BLaER1 (cell line): ENCODE measurements around the gene PPP2R2C.
A peak's percentile ranks its signal among the peaks of the same experiment; 100 is the strongest.

Experiments
- H3K27ac ChIP-seq: shearing (Covaris generic); formaldehyde crosslinking; 2 replicates; pipeline ENCODE4 v1.8.1; 2022
- H3K27me3 ChIP-seq: shearing (Covaris generic); formaldehyde crosslinking; 2 replicates; pipeline ENCODE4 v1.8.1; 2022
- H3K36me3 ChIP-seq: shearing (Covaris generic); formaldehyde crosslinking; 2 replicates; pipeline ENCODE4 v1.8.1; 2022
- H3K4me1 ChIP-seq: shearing (Covaris generic); formaldehyde crosslinking; 2 replicates; pipeline ENCODE4 v1.8.1; 2022
- H3K4me2 ChIP-seq: shearing (Covaris generic); formaldehyde crosslinking; 2 replicates; pipeline ENCODE4 v1.8.1; 2022
- H3K4me3 ChIP-seq: shearing (Covaris generic); formaldehyde crosslinking; 2 replicates; pipeline ENCODE4 v1.8.1; 2022
- H3K9ac ChIP-seq: shearing (Covaris generic); formaldehyde crosslinking; 2 replicates; pipeline ENCODE4 v1.8.1; 2022
- H3K9me3 ChIP-seq: shearing (Covaris generic); formaldehyde crosslinking; 2 replicates; pipeline ENCODE4 v1.8.1; 2022
- H4K20me1 ChIP-seq: shearing (Covaris generic); formaldehyde crosslinking; 2 replicates; pipeline ENCODE4 v1.8.1; 2022
- Cebpa-rat ChIP-seq: shearing (Covaris generic); IDR thresholded peaks from 2 replicates; pipeline ENCODE4 v1.8.1; 2022

Gene PPP2R2C

DNA sequence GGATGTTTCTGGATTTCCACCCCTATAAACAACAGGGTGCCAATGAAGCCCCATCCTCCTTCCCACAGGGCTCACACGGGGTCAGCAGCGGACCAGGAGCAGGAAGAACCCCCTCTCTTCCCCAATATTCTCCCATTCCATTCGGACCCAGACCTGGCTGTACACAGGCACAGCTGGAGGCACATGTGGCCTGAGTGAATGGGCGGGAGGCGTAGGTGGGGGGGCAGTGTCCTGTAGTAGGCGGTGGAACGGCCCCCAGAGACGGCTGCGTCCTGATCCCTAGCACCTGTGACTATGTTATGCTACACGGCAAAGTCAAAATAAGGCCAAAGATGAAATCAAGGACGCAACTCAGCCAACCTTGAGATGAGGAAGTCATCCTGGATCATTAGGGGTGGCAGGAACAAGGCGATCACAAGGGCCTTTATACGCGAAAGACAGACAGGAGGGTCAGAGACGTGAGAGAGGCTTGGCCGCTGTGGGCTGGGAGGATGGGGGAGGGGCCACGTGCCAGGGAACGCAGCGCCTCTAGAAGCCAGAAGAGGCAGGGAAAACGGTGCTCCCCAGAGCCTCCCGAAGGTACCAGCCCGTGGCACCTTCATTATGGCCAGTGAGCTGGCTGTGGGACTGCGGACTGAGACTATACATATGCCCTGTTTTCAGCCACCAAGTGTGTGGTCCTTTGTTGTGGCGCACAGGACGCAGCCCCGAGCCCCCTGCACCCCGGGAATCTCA lies 127.2 kb downstream of the PPP2R2C start:
- H3K4me3 ChIP-seq, result no peak overlapping the region
- H3K9ac ChIP-seq, result no peak overlapping the region
- no peak overlapping the region for H3K4me2 ChIP-seq
- H3K4me1 ChIP-seq, result peaks cover 64% of the 10 kb centered on the region
- peaks cover 15% of the 10 kb centered on the region for H3K9me3 ChIP-seq
- H3K36me3 ChIP-seq, result no peaks in the 10 kb centered on the region
- no peaks in the 10 kb centered on the region for H3K27me3 ChIP-seq
- H4K20me1 ChIP-seq, result no peaks in the 10 kb centered on the region
- TF ChIP-seq Cebpa-rat, result no peak
- no peak overlapping the region for H3K27ac ChIP-seq

DNA sequence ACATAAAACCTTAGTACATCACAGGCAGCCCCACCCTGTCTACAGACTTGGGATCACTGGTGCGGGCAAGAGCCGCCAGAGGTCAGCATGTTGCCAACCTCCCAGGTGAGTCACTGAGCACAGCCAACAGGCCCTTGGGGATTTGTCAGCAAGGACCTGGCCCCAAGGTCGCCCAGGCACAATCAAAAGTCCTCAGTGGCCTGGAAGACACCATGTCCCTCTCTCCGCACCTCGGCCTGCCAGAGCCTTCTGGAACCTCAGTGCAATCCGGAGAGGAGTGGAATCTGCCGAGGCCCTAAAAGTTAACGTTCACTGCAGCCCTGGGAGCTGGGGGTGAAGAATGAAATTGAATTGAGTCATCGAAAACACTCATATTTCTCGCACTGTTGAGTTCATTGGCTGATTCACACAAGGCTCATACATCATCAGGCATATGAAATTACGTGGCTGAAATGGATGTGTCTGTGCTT lies 128.4 kb downstream of the PPP2R2C start:
- H3K27ac ChIP-seq, result no peak overlapping the region
- no peaks in the 10 kb centered on the region for H3K36me3 ChIP-seq
- no peak overlapping the region for H3K4me2 ChIP-seq
- TF ChIP-seq Cebpa-rat, result no peak
- no peaks in the 10 kb centered on the region for H3K27me3 ChIP-seq
- H3K4me1 ChIP-seq, result peaks cover 64% of the 10 kb centered on the region
- H3K9ac ChIP-seq, result no peak overlapping the region
- peaks cover 15% of the 10 kb centered on the region for H3K9me3 ChIP-seq
- H3K4me3 ChIP-seq, result no peak overlapping the region
- no peaks in the 10 kb centered on the region for H4K20me1 ChIP-seq

- Histone ChIP-seq H3K27ac (no peak overlapping the region), H3K4me3 (no peak overlapping the region), H3K27me3 (no peaks in the 10 kb centered on the region), H4K20me1 (no peaks in the 10 kb centered on the region), H3K9me3 (peaks cover 15% of the 10 kb centered on the region), H3K4me1 (peaks cover 73% of the 10 kb centered on the region), H3K4me2 (peak overlapping the region; percentile 62), H3K36me3 (no peaks in the 10 kb centered on the region), H3K9ac (no peak overlapping the region)
- no peak for TF ChIP-seq Cebpa-rat
Measured at GRCh38 chr4:6342530-6343293, 129.7 kb downstream of the PPP2R2C start.

- peaks cover 72% of the 10 kb centered on the region for H3K4me1 ChIP-seq
- H3K4me2 ChIP-seq, result peak overlapping the region; percentile 11; the same call in 1 of the 2 replicates
- H3K36me3 ChIP-seq, result no peaks in the 10 kb centered on the region
- H3K27ac ChIP-seq, result no peak overlapping the region
- H3K9ac ChIP-seq, result no peak overlapping the region
- H3K9me3 ChIP-seq, result peaks cover 15% of the 10 kb centered on the region
- no peak for TF ChIP-seq Cebpa-rat
- H3K4me3 ChIP-seq, result no peak overlapping the region
- no peaks in the 10 kb centered on the region for H3K27me3 ChIP-seq
- no peaks in the 10 kb centered on the region for H4K20me1 ChIP-seq
Measured at GRCh38 chr4:6341696-6342095, 130.7 kb downstream of the PPP2R2C start.

DNA sequence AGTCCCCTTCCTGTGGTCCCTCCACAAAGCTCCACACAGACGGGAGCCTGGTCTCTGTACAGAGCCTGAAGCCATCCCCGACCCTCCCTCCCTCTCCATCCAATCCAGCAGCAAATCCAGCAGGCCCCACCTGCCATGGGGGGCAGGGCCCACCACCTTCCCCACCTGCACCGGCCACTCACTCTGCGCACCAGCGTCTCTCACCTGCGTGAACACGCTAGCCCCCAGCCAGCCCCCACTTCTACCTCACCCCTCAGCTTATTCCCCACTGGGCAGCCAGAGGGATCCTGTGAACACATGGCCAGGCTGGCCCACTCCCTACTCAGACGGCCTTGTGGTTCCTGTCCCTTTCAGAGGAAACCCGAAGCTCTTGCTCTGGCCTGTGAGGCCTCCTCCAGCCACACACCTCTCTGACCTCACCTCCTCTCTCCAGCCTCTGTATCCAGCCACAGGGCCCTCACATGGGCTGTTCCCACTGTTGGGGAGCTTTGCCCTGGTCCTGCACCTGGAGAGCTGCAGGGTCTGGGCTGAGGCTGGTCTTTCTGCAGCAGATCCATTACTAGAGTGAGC lies 131.9 kb downstream of the PPP2R2C start:
- Histone ChIP-seq H3K4me3 (no peak overlapping the region), H3K4me1 (peaks cover 64% of the 10 kb centered on the region), H3K9me3 (peaks cover 7% of the 10 kb centered on the region), H4K20me1 (no peaks in the 10 kb centered on the region), H3K27ac (no peak overlapping the region), H3K4me2 (0 out of 2 replicates have a peak overlapping the region, but pooled peaks have one; percentile 91), H3K9ac (no peak overlapping the region), H3K36me3 (no peaks in the 10 kb centered on the region), H3K27me3 (no peaks in the 10 kb centered on the region)
- TF ChIP-seq Cebpa-rat, result no peak

GRCh38 chr4:6339818-6340445 lies 132.5 kb downstream of the PPP2R2C start:
- Histone ChIP-seq H3K9ac (no peak overlapping the region), H3K36me3 (no peaks in the 10 kb centered on the region), H3K9me3 (peaks cover 1% of the 10 kb centered on the region), H3K27ac (no peak overlapping the region), H3K4me2 (peak overlapping the region; percentile 91), H4K20me1 (no peaks in the 10 kb centered on the region), H3K27me3 (no peaks in the 10 kb centered on the region), H3K4me1 (peaks cover 70% of the 10 kb centered on the region), H3K4me3 (no peak overlapping the region)
- TF ChIP-seq Cebpa-rat, result no peak

GRCh38 chr4:6338951-6339817 lies 133.2 kb downstream of the PPP2R2C start:
- peak overlapping the region; percentile 18 for H3K27ac ChIP-seq
- H3K9ac ChIP-seq, result no peak overlapping the region
- no peaks in the 10 kb centered on the region for H3K27me3 ChIP-seq
- no peak overlapping the region for H3K4me3 ChIP-seq
- H3K4me2 ChIP-seq, result peak overlapping the region; percentile 91
- peaks cover 77% of the 10 kb centered on the region for H3K4me1 ChIP-seq
- TF ChIP-seq Cebpa-rat, result no peak
- H3K36me3 ChIP-seq, result no peaks in the 10 kb centered on the region
- no peaks in the 10 kb centered on the region for H4K20me1 ChIP-seq
- H3K9me3 ChIP-seq, result no peaks in the 10 kb centered on the region

DNA sequence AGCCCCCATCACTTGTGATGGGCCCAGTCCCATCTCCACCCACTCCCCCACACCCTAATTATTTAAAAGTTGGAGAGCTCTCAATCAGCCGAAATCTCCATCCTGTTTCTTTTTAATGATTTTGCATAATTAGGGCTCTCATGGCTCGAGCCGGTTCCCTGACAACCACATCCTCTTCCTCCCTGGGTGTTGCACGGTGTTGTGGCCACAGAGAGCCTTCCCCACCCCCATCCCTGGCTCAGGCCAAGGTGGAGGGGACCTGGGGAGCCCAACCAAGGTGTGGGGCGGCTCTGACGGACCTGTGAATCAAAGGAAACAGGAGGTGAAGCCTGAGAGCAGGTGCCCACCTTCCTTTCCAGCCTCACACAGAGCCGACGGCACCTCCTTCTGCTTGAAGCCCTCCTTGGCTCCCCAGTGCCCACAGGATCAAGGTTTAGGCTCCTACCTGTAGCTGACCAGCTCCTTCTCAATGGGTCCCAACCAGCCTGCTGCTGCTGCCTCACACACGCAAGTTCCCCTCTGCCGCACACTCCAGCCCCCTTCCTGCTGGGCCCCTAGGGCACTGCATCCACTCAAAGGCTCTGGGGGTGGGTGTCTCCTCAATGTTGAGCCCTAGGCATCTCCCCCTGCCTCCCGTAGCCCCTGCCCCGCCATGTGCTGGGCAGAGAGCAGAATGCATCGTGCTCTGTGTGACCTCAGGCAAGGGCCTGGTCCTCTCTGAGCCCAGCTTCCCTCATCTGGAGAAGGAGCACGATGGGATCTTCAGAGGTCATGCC lies 134.1 kb downstream of the PPP2R2C start:
- peaks cover 71% of the 10 kb centered on the region for H3K4me1 ChIP-seq
- H3K4me3 ChIP-seq, result 0 out of 2 replicates have a peak overlapping the region, but pooled peaks have one; percentile 3

More for the DNA sequence above, 134.1 kb downstream of the PPP2R2C start:
- no peak overlapping the region for H3K9ac ChIP-seq
- H4K20me1 ChIP-seq, result no peaks in the 10 kb centered on the region
- H3K27ac ChIP-seq, result peak overlapping the region; percentile 18
- no peaks in the 10 kb centered on the region for H3K36me3 ChIP-seq
- H3K27me3 ChIP-seq, result no peaks in the 10 kb centered on the region
- H3K4me2 ChIP-seq, result peak overlapping the region; percentile 91
- no peak for TF ChIP-seq Cebpa-rat
- H3K9me3 ChIP-seq, result no peaks in the 10 kb centered on the region
